ENCODE results near the gene RASA3. TPM values are rescaled to one million over a fixed set of nuclear protein-coding genes. Genes with fewer than 3 reads are reported as not detected.

RASA3 gene
- total RNA-seq, 3 donors from 2014 or later = 7.9 to 19.0 (median 8.4) TPM

DNA sequence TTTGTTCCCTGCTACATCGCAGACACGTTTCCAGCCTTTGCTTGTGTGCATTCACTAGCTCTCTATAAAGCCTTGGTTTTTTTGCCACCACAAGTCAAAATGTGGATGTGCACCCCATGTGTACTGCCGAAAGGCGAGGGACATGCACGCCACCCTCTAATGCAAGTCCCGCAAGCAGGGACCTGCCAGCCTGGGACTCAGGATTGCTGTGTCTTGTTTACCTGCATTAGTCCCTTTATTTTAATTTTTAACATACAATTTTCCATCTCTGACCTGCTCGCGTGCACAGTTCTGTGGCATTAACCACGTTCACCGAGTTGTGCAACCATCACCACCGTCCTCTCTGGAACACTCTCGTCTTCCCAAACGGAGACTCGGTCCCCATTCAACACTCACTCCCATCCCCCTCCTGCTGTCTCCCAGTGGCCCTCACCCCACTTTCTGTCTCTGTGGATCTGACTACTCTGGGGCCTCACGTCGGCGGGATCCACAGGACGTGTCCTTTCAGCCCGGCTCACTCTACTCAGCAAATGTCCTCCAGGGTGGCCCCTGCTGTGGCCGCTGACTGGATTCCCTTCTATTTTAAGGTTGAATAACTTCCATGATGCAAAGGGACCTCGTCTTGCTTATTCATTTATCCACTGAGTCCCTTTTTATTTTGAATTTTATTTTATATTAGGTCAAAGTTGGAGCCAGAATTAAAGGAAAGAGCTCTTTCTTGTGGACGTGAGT lies 58.4 kb downstream of the RASA3 start:
- Histone ChIP-seq H3K36me3 (ENCODE audit: low read depth) (no peaks in the 10 kb centered on the region), H3K4me1 (ENCODE audit: low read depth) (peaks cover 11% of the 10 kb centered on the region), H3K9me3 (no peaks in the 10 kb centered on the region), H3K4me3 (no peak overlapping the region)
- TF ChIP-seq, protein P1, sequence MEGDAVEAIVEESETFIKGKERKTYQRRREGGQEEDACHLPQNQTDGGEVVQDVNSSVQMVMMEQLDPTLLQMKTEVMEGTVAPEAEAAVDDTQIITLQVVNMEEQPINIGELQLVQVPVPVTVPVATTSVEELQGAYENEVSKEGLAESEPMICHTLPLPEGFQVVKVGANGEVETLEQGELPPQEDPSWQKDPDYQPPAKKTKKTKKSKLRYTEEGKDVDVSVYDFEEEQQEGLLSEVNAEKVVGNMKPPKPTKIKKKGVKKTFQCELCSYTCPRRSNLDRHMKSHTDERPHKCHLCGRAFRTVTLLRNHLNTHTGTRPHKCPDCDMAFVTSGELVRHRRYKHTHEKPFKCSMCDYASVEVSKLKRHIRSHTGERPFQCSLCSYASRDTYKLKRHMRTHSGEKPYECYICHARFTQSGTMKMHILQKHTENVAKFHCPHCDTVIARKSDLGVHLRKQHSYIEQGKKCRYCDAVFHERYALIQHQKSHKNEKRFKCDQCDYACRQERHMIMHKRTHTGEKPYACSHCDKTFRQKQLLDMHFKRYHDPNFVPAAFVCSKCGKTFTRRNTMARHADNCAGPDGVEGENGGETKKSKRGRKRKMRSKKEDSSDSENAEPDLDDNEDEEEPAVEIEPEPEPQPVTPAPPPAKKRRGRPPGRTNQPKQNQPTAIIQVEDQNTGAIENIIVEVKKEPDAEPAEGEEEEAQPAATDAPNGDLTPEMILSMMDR (IDR thresholded peaks at IDR 0.05) = no peak
- ATAC-seq (no peak), DNase-seq (peak in 1 of 3 donors; percentile 17)
- intact Hi-C loops (cut with DNase I, micrococcal nuclease) = no loop called here

DNA sequence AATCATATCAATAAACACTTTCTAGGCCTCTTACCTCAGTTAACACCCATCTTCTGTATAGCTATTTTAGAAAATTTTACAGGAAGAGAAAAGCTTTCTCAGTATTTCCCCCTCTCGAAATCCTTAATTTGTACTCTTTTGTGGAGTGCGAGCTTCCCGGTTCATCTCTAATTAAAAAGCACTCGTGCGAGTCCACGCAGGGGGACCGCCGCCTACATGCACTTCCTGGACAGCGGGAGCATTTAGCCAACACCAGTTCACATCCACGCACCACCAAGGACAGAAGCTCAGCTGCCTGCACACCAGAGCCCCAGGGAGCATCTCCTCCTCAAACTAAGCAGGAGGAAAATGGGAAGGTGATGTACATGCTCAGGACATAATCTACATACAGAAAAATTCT lies 60.0 kb downstream of the RASA3 start:
- peak in 1 of 3 donors; percentile 17 for DNase-seq
- TF ChIP-seq, protein P1 (IDR thresholded peaks at IDR 0.05) = no peak
- H3K9me3 ChIP-seq = no peaks in the 10 kb centered on the region
- no peak for ATAC-seq
- H3K4me3 ChIP-seq = no peak overlapping the region
- H3K4me1 ChIP-seq (ENCODE audit: low read depth) = no peaks in the 10 kb centered on the region
- H3K36me3 ChIP-seq (ENCODE audit: low read depth) = no peaks in the 10 kb centered on the region
- intact Hi-C loops (cut with DNase I, micrococcal nuclease) = no loop called here

DNA sequence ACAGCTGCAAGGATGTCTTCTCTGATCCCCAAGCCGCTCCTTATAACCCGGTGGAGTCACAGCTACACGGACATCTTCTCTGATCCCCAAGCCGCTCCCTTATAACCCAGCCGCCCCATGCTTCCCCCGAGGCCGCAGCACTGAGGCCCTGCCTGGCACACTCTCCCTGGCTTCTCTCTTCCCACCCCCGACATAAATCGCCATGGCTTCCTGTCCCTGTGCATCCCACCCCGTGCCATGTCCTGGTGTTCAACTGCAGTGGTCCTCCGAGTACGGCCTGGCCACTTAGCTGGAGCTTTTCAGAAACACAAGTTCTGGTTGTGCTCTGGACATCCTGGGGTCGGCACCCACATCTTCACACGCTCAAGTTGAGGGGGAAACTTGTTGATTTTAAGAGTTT lies 60.4 kb downstream of the RASA3 start:
- Histone ChIP-seq H3K9me3 (no peaks in the 10 kb centered on the region), H3K4me1 (ENCODE audit: low read depth) (no peaks in the 10 kb centered on the region), H3K36me3 (ENCODE audit: low read depth) (no peaks in the 10 kb centered on the region), H3K4me3 (no peak overlapping the region)
- intact Hi-C loops (cut with DNase I, micrococcal nuclease) = no loop called here
- TF ChIP-seq, protein P1 (IDR thresholded peaks at IDR 0.05) = no peak
- ATAC-seq (no peak), DNase-seq (peak in 2 of 3 donors; percentile 19 to 27)

DNA sequence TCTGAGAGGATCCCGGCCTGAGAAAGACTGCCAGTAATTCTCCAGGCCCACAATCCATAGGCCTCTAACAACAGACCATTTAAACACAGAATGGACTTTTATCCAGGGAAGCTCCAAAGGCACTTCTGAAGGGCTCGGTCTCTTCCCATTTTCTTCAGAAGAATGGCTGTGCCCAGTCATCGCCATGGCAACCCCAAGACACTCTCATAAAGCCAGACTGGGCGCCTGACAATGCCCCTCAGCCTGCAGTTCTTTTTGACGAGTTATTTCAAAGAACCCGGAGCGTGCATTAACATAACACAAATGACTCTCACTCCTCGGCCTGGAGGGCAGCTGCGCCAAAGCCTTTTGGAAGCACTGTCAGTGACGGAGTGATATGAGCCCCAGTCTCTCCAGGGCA lies 61.0 kb downstream of the RASA3 start:
- Histone ChIP-seq H3K9me3 (no peaks in the 10 kb centered on the region), H3K4me3 (no peak overlapping the region), H3K4me1 (ENCODE audit: low read depth) (peaks cover 4% of the 10 kb centered on the region), H3K36me3 (ENCODE audit: low read depth) (no peaks in the 10 kb centered on the region)
- TF ChIP-seq, protein P1 (IDR thresholded peaks at IDR 0.05) = no peak
- ATAC-seq = no peak
- peak in 1 of 3 donors; percentile 5 for DNase-seq
- intact Hi-C loops (cut with DNase I, micrococcal nuclease) = no loop called here

DNA sequence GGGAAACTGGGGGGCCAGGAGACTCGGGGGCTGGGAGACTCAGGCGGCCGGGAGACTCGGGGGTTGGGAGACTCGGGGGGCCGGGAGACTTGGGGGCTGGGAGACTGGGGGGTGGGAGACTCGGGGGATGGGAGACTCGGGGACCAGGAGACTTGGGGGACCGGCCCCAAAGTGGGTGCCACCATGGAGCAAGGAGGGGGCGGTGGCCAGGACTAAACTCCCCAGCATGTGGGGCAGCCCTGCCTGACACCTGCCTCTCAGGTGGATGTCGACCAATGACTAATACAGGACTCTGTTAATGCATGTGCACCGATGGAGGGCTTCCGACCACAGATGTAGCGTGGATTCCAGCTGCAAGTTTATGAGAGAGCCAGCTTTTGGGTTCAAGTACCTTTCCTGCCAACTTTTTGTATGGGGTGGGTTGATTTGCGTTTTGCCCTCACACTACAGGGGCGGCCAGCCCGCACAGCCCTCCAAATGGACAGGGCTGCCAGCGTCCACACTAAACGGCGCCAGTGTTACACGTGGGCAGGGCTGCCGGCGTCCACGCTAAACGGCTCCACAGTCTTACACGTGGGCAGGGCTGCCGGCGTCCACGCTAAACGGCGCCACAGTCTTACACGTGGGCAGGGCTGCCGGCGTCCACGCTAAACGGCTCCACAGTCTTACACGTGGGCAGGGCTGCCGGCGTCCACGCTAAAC lies 62.2 kb downstream of the RASA3 start:
- Histone ChIP-seq H3K36me3 (ENCODE audit: low read depth) (no peaks in the 10 kb centered on the region), H3K4me3 (no peak overlapping the region), H3K9me3 (no peaks in the 10 kb centered on the region), H3K4me1 (ENCODE audit: low read depth) (peaks cover 14% of the 10 kb centered on the region)
- TF ChIP-seq, protein P1 (IDR thresholded peaks at IDR 0.05) = no peak
- intact Hi-C loops (cut with DNase I, micrococcal nuclease) = no loop called here
- DNase-seq (peak in 2 of 3 donors; percentile 19 to 46), ATAC-seq (no peak)

All from mucosa of descending colon (tissue), 3 donors.